PC-9 (cell line): ENCODE data around the gene ALPK1. TPM values are rescaled to one million over a fixed set of nuclear protein-coding genes. Genes with fewer than 3 reads are reported as not detected.

Experiments used
- BruUV-seq: library from RNA; stranded (reverse); fragments of 400-500 nt; replicated peaks from 2 replicates; lab custom pipeline; 2021; lab: Mats Ljungman, UMichigan
- CTCF ChIA-PET: fragments of 300-600 bp; sonication (Branson Sonifier 250); formaldehyde crosslinking; loops from one replicate; lab custom pipeline; 2022; ENCODE audit warnings: antibody characterized with exemption; lab: Charles Lee
- POLR2A ChIA-PET: fragments of 300-600 bp; sonication (Branson Sonifier 250); formaldehyde crosslinking; loops from one replicate; lab custom pipeline; 2022; ENCODE audit warnings: antibody characterized with exemption; ENCODE audit not compliant: unreplicated experiment; lab: Charles Lee
- DNase-seq, 2 experiments: peaks; one replicate each; pipeline versions ENCODE4 v3.0.0 to v3.0.0-alpha.2; 2015 to 2022; ENCODE audit warnings: mixed read lengths in 1 of 2
- H2AFZ ChIP-seq: fragments of 200-600 bp; sonication (generic); 2 replicates; pipeline ENCODE4 v1.8.1; 2017; ENCODE audit warnings: antibody characterized with exemption
- H3F3A ChIP-seq: fragments of 200-600 bp; sonication (generic); 2 replicates; pipeline ENCODE4 v1.8.1; 2017; ENCODE audit warnings: antibody characterized with exemption, mild to moderate bottlenecking, low read depth; ENCODE audit not compliant: insufficient read depth
- H3K27ac ChIP-seq: fragments of 200-600 bp; sonication (generic); 2 replicates; pipeline ENCODE4 v1.6.1; 2016; ENCODE audit warnings: mixed run types
- H3K27me3 ChIP-seq: fragments of 200-600 bp; sonication (generic); 2 replicates; pipeline ENCODE4 v1.6.1; 2016; ENCODE audit warnings: low read depth, mixed run types; ENCODE audit not compliant: insufficient read depth
- H3K36me3 ChIP-seq: fragments of 200-600 bp; sonication (generic); 2 replicates; pipeline ENCODE4 v1.6.1; 2016; ENCODE audit warnings: low read depth, mixed run types
- H3K4me1 ChIP-seq: fragments of 200-600 bp; sonication (generic); replicated peaks from 2 replicates; pipeline ENCODE4 v1.6.1; 2016; ENCODE audit warnings: mixed run types; ENCODE audit not compliant: insufficient read depth
- H3K4me2 ChIP-seq: fragments of 200-600 bp; sonication (generic); 2 replicates; pipeline ENCODE4 v1.6.1; 2017; ENCODE audit warnings: mixed run types
- H3K4me3 ChIP-seq: fragments of 200-600 bp; sonication (generic); 2 replicates; pipeline ENCODE4 v1.6.1; 2016; ENCODE audit warnings: mixed run types
- H3K79me2 ChIP-seq: fragments of 200-600 bp; sonication (generic); 2 replicates; pipeline ENCODE4 v1.6.1; 2017; ENCODE audit warnings: low read depth, mixed run types
- H3K9me2 ChIP-seq: fragments of 200-600 bp; sonication (generic); 2 replicates; pipeline ENCODE4 v1.8.1; 2017; ENCODE audit warnings: mild to moderate bottlenecking; ENCODE audit not compliant: insufficient read depth
- H3K9me3 ChIP-seq: fragments of 200-600 bp; sonication (generic); 2 replicates; pipeline ENCODE4 v1.8.1; 2016; ENCODE audit warnings: low read depth; ENCODE audit not compliant: insufficient read depth
- H4K20me1 ChIP-seq: fragments of 200-600 bp; sonication (generic); 2 replicates; pipeline ENCODE4 v1.8.1; 2017; ENCODE audit not compliant: insufficient read depth
- EZH2 ChIP-seq: fragments of 200-600 bp; sonication (generic); IDR thresholded peaks from 2 replicates; pipeline ENCODE4 v1.8.0; 2017; ENCODE audit warnings: antibody characterized with exemption, low read depth
- intact Hi-C: fragments of 100-400 bp; cut with micrococcal nuclease; formaldehyde crosslinking; loops from one replicate; pipeline ENCODE4 v1.10.0; 2022; ENCODE audit not compliant: unreplicated experiment
- total RNA-seq: library from RNA; stranded (reverse); gene quantifications from 2 replicates; pipeline ENCODE4 v1.2.3, GENCODE V29; 2021
- TF ChIP-seq, protein P1 (sequence below): fragments of 200-600 bp; sonication (generic); conservative IDR thresholded peaks from 2 replicates; pipeline ENCODE4 v1.6.1; 2017; ENCODE audit warnings: mixed run types, antibody characterized with exemption, mild to moderate bottlenecking, moderate library complexity

The ALPK1 gene
- total RNA-seq, 1 experiment from 2014 or later = 35.4 TPM

DNA sequence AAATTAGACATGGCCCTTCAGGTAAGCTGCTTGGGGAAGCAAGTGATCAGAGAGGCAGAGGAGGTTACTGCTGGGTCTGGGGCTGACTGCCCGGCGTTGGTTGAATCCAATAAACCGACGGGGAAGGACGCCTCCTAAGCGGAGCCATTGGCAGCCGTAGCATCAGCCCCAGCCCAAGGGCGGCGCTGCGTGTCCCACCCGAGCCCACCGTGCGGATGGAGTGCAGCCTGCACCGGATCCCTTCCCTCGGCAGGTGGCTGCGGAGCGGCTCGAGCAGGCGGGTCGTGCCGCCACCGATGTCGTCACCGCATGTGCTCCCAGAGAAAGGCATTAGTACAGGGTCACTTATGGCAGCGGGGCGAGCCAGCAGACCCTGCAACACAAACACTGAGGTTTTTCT is 82.1 kb downstream of the ALPK1 start:
- H3K36me3 ChIP-seq = no peaks in the 10 kb centered on the region
- no peaks in the 10 kb centered on the region for H3K27me3 ChIP-seq
- no peak overlapping the region for H3K4me3 ChIP-seq
- H4K20me1 ChIP-seq = no peaks in the 10 kb centered on the region
- BruUV-seq = no TSS peak
- no peaks in the 10 kb centered on the region for H3K9me3 ChIP-seq
- H3K27ac ChIP-seq = no peak overlapping the region
- ChIA-PET POLR2A (no interaction called here), CTCF (interaction anchor here (0.6 kb wide), 1 partner anchor 153 kb away, joined by 3 read pairs; no protein-coding TSS in a partner anchor)
- no peaks in the 10 kb centered on the region for H3K79me2 ChIP-seq
- no peak overlapping the region for H2AFZ ChIP-seq
- TF ChIP-seq, protein P1, sequence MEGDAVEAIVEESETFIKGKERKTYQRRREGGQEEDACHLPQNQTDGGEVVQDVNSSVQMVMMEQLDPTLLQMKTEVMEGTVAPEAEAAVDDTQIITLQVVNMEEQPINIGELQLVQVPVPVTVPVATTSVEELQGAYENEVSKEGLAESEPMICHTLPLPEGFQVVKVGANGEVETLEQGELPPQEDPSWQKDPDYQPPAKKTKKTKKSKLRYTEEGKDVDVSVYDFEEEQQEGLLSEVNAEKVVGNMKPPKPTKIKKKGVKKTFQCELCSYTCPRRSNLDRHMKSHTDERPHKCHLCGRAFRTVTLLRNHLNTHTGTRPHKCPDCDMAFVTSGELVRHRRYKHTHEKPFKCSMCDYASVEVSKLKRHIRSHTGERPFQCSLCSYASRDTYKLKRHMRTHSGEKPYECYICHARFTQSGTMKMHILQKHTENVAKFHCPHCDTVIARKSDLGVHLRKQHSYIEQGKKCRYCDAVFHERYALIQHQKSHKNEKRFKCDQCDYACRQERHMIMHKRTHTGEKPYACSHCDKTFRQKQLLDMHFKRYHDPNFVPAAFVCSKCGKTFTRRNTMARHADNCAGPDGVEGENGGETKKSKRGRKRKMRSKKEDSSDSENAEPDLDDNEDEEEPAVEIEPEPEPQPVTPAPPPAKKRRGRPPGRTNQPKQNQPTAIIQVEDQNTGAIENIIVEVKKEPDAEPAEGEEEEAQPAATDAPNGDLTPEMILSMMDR = no peak
- intact Hi-C loops = no loop called here
- no peaks in the 10 kb centered on the region for H3K9me2 ChIP-seq
- H3K4me1 ChIP-seq = no peaks in the 10 kb centered on the region
- DNase-seq = no peak
- no peaks in the 10 kb centered on the region for H3F3A ChIP-seq
- no peak overlapping the region for H3K4me2 ChIP-seq

- Histone ChIP-seq H3K4me1 (no peaks in the 10 kb centered on the region), H3K36me3 (no peaks in the 10 kb centered on the region), H3K9me2 (no peaks in the 10 kb centered on the region), H3F3A (no peaks in the 10 kb centered on the region), H3K27me3 (no peaks in the 10 kb centered on the region), H3K27ac (no peak overlapping the region), H4K20me1 (no peaks in the 10 kb centered on the region), H2AFZ (no peak overlapping the region), H3K4me2 (no peak overlapping the region), H3K9me3 (no peaks in the 10 kb centered on the region), H3K79me2 (no peaks in the 10 kb centered on the region), H3K4me3 (no peak overlapping the region)
- TF ChIP-seq, protein P1 = no peak
- TF ChIP-seq EZH2 = no peak
- BruUV-seq = no TSS peak
- ChIA-PET POLR2A (no interaction called here), CTCF (interaction anchor here (0.6 kb wide), 1 partner anchor 750 kb away, joined by 4 read pairs; no protein-coding TSS in a partner anchor)
- intact Hi-C loops = no loop called here
- DNase-seq = no peak
Observed at GRCh38 chr4:112381996-112382692, 85.0 kb downstream of the ALPK1 start.

- Histone ChIP-seq H4K20me1 (no peaks in the 10 kb centered on the region), H3K27me3 (no peaks in the 10 kb centered on the region), H3K4me2 (no peak overlapping the region), H3F3A (no peaks in the 10 kb centered on the region), H2AFZ (no peak overlapping the region), H3K9me3 (no peaks in the 10 kb centered on the region), H3K27ac (no peak overlapping the region), H3K4me1 (no peaks in the 10 kb centered on the region), H3K4me3 (no peak overlapping the region), H3K79me2 (no peaks in the 10 kb centered on the region), H3K9me2 (no peaks in the 10 kb centered on the region), H3K36me3 (no peaks in the 10 kb centered on the region)
- ChIA-PET CTCF (no interaction called here), POLR2A (no interaction called here)
- intact Hi-C loops = no loop called here
- no TSS peak for BruUV-seq
- TF ChIP-seq, protein P1 = no peak
- TF ChIP-seq EZH2 = no peak
- DNase-seq = no peak
Observed at GRCh38 chr4:112386071-112386470, 88.9 kb downstream of the ALPK1 start.
